HuH-7 (cell line): ENCODE results near the gene STAB2.

Source experiments
- DNase-seq: peaks from one replicate; pipeline ENCODE4 v3.0.0; 2011; ENCODE audit warnings: low spot score

STAB2 gene

DNA sequence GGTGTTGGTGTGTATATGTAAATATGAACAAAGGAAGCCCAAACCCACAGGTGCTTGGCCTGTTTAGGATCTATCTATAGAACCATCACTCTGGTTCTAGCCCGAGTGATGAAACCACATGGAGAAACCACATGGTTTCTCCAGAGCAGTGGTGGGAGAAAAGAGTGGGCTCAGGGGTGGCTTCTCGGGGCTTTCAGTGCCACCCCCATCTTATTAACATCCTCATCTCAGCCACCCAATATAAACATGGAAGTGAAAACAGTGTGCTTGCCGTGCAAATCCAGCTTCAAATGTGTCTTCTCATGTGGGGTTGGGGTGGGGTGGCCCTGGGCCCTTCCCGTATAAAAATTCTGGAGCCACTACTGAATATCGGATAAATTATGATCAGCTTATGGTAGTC lies 109.0 kb downstream of the STAB2 start:
- DNase-seq: no peak

GRCh38 chr12:103697971-103698751 lies 111.1 kb downstream of the STAB2 start:
- no peak for DNase-seq

DNA sequence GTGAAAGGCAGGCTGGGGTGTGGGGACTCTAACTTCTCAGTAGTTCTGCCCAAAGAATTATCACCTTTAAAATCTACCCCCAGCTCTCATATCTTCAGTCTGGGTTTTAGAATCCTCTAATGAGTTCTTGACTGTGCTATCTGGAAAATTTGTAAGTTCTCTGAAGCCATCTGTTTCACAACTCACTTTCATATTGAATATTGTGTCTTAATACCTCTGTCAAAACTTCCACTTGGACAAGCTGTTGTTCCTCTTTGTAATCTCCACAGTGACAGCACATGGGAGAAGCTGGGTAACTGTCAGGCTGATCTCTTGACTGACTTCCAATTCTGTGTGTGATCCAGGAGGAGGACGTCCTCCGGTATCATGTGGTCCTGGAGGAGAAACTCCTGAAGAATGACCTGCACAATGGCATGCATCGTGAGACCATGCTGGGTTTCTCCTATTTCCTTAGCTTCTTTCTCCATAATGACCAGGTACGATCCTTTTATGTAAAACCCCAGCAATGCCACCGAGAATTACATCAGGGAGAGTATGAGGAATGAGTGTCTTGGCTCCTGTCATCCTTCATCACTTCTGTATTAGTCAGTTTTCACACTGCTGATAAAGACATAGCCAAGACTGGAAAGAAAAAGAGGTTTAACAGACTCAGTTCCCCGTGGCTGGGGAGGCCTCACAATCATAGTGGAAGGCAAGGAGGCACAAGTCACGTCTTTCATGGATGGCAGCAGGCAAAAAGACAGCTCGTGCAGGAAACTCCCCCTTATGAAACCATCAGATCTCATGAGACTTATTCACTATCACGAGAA lies 111.9 kb downstream of the STAB2 start:
- no peak for DNase-seq

DNA sequence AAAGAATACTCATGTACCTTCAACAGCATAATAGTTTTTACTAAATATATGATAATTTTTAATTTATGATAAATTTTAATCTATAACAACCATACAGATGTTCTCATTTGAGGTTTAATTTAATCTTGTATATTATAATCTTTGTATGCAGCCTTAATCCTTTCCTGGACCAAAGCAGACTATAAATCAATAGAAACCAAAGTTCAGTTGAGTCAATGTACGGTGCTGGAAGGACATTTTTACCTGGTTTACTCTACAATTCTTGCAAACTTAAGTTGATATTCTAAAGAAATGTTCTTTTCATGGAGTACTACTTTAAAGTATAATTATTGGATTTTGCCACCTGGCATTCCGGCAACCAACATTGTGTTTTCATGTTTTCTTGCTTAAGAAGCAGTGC lies 118.0 kb downstream of the STAB2 start:
- DNase-seq: no peak

DNA sequence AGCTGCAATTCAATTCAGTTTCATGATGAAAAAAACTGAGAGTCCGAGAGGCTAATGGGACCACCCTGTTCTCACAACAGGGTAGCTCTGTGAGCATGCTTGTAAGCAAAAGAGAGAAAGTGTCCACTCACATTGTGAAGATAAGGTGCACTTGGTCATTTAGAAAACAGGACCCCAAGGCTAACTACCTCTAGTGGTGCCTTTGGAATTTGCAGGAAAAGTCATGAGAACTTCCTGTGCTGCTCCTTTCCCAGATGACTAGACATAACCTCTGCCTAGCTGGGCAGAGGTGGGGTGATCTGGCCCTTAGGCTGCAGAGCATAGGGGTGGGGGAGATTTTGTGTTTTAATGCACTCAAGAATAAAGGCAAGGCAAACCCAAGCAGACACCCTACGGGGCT lies 118.9 kb downstream of the STAB2 start:
- peak; percentile 20 for DNase-seq

- no peak for DNase-seq
These were observed 120.4 kb downstream of the STAB2 start for GRCh38 chr12:103707446-103707845.

DNA sequence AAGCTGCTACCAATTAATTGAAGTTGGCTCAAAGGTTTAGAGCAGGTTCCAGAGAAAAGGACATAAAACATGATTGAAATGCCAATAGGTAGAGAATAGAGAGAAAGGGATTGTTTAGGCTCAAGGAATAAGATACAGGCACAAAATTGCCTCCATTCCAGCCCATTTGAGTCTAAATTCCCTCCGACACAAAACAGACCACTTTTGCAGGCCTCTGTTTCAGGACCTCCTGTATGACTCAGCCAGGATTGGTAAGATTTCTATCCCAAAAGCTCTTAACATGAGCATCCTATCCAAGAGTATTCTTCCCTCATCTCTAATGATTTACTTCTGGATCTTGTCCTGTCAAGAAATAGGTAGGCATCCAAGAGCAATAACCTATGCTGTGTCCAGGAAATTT lies 123.5 kb downstream of the STAB2 start:
- no peak for DNase-seq

GRCh38 chr12:103712216-103712615 lies 125.1 kb downstream of the STAB2 start:
- no peak for DNase-seq

- DNase-seq: no peak
These were observed 128.4 kb downstream of the STAB2 start for GRCh38 chr12:103715494-103715893.

DNA sequence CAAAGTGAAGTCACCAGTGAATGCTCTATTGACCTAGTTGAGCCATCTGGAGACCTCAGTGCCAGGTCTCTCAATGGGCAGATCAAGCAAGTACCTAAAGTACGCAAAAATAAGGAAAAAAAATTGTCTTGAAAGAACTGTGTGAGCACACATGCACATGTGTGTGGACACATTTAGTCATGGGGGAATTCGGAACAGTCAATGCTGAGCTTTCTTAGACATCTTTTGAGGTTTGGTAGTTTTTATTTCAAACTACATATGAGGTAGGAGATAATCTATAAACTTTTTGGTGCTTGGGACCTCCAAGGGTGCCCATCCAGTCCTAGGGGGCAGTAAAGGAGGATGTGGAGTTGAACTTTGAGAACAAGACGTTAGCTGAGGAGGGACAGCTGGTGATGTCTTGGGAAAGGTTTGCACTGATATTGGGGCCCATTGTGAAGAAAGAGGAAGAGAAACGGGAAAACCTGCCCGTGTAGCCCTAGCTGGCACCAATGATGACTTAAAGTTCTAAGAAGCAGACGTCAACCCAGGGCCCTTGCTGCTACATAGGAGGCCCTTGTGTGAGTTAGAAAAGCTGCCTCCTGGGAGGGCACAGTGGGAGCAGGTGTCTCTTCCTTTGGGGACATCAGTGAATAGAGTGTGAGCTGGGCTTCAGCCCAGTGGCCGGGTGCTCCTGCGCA lies 129.6 kb downstream of the STAB2 start:
- DNase-seq: no peak

DNA sequence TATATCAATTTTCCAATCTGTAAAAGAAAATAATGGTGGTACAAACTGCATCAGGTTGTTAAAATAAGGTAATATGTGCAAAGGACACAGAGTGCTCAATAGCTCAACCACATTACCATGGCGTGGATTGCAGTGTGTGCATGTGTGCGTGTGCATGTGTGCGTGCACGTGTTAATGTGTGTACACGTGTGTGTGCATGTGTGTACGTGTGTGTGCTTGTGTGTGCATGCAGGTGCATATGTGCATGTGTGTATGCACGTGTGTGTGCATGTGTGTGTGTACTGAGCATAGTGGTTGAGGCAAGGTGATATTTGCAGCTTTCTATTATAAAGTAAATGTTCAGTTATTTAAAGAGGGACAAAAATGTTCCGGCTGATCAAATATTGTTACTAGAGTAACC lies 138.3 kb downstream of the STAB2 start:
- DNase-seq: no peak

DNA sequence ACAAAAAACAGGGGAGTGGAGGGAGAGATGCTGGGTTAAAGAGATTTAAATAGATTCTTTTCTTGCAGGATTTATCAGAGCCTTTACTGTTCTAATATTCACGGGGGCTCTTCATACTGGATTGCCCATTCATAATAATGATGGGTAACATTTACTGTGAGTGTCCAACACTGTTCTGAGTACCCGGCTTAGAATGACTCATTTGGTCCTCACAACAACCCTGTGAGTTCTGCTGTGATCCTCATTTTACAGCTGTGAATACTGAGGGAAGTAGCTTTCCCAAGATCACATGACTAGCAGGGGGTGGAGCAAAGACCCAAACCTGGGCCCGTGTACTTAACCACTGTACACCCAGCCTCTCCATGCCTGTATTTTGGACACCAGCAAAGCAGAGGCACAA lies 140.6 kb downstream of the STAB2 start:
- no peak for DNase-seq

DNA sequence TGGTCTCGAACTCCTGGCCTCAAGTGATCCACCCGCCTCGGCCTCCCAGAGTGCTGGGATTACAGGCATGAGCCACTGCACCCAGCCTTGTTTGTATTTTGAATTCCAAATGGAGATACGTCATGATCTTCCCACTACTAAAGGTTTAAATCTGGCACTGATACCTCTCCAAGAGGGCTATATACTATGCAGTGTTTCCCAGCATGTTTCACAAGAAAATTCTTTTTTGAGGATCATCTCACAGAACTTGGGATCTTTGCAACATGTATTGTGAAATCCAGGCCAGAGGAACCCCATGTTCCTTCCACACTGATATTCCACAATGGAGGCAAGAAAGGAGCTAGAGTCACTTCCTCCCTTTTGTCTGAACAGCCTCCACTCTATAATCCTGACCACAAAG lies 141.2 kb downstream of the STAB2 start:
- DNase-seq: no peak

GRCh38 chr12:103729499-103729898 lies 142.4 kb downstream of the STAB2 start:
- DNase-seq: no peak

DNA sequence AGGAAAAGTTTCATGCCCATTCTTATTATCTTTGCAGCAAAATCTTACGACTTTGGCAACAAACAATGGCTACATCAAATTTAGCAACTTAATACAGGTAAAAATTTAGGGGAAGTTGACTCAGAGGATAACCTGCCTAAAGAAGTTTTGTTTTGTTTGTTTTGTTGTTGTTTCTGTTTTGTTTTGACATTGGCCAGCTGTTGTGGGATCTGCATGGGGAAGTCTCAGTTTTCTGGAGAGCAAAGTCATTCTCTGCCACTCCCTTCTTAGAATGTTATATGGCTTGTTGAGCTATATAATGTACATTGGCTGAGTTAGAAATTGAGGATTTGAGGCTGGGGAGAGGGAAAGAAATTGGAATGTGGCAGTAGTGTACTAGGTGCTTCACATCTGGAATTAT lies 144.5 kb downstream of the STAB2 start:
- no peak for DNase-seq

- DNase-seq: no peak
These were observed 147.8 kb downstream of the STAB2 start for GRCh38 chr12:103734863-103735262.

- no peak for DNase-seq
These were observed 148.2 kb downstream of the STAB2 start for GRCh38 chr12:103735291-103735690.

- DNase-seq: no peak
These were observed 149.5 kb downstream of the STAB2 start for GRCh38 chr12:103736572-103736971.

DNA sequence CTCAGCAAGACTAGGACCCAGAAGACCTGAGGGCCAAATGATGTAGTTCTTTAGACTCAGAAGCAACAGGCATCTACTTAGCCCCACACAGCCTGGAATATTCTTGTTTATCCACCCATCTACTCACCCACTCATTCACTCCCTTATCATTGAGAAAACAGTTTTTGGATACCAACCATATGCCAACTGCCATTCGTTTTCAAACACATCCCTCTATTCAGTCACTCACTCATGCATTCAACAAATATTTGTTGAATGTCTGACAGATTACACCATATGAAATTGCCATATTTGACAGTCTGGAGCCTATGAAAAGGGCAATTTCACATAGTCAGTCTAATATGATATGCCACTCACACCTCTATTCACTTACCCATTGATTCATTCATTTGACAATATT lies 150.8 kb downstream of the STAB2 start:
- DNase-seq: no peak

DNA sequence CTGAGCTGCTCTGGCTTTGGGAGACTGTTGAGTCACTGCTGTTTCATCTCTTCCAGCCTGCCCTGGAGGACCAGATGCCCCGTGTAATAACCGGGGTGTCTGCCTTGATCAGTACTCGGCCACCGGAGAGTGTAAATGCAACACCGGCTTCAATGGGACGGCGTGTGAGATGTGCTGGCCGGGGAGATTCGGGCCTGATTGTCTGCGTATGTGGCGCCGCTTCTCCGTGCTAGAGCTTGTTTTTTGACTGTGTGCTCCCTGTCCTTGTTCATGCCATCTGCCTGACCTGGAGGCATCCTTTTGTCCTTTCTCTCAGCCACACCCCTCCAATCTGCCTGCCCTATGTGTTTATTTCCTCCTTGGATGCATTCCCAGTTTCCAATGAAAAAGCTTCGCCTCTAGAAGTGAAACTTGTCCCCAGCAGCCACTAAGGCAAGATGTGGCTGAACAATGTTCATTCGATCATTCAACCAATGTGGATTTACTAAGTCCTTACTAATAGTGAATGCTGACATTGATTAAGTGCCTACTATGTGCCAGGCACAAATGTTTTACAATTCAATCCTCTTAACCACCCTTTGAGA lies 155.4 kb downstream of the STAB2 start:
- DNase-seq: no peak

DNA sequence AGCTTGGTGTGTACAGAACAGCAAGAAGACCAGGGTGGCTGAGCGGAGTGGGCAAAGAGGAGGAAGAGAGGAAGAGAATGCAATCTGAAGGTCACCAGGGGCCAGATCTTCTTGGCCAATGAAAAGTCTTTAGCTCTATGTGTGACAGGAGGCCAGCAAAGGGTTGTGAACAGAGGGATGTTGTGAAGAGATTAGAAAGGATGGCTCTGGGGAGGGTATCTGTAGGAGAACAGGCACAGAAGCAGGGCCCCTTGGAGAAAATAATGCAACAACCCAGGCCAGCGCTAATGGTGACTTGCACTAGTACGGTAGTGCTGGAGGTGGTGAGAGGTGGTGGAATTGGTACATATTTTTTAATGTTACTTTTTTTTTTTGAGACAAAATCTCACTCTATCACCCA lies 156.7 kb downstream of the STAB2 start:
- DNase-seq: no peak

- DNase-seq: peak; percentile 12
These were observed 158.9 kb downstream of the STAB2 start for GRCh38 chr12:103745962-103746361.

DNA sequence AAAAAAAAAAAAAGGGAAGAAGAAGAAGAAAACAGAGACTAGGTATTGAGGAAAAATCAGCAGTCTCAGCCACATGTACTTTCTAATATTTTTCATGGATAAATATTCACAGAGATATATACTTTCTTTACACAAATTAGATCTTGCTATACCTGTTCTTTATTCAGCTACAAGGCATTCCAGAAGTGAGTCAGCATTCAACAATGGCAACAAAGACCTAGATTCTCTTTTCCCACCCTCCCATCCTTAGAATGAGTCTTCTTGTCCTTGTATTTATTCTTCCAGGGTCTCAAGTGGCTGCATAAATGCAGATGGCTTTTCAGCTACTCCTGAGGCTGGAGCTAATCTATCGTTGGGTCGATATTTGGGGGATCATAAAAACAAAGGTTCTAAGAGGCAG lies 160.9 kb downstream of the STAB2 start:
- no peak for DNase-seq
